ENCODE results near the gene PRPF6. TPM values are rescaled to one million over a fixed set of nuclear protein-coding genes. Genes with fewer than 3 reads are reported as not detected.

The PRPF6 gene
- total RNA-seq, 1 donor from 2014 or later, result 51.9 TPM

DNA sequence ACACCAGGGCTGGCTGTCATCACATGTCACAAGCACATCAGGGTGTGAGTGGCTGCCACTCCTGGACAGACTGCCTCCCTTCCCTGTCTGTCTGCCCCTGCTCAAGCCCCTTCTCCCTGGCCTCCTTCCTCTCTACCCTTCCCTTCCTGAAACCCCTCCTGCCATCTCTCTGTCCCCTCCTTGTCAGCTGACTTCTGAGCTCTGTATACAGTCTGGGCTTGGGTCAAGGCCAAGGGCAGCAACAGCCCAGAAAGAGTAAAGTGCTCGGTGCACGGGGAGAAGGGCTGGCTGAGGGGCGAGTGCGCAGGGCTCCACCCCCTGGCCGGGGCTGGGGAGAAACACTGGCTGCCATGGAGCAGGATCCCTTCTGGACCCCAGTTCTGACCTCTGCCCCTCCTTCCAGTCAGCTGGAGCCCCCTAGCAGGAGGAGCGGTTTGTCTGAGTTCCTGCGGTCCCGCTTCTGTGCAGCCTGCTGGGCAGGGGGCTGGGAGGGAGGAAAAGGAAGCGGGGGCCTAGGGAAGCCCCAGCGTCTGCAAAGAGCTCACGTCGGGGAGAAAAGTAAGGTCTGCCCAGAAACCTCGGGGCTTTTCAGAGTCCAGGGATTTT lies 101.3 kb downstream of the PRPF6 start:
- Histone ChIP-seq H3K4me2 (peak overlapping the region; percentile 97), H3K4me1 (peaks cover 27% of the 10 kb centered on the region), H3K4me3 (no peak overlapping the region), H3K27ac (no peak overlapping the region), H3K9ac (no peak overlapping the region), H2AFZ (replicated peaks) (no peak overlapping the region), H3K9me3 (ENCODE audit: low read depth) (no peaks in the 10 kb centered on the region), H3F3A (ENCODE audit: low read depth) (peaks cover 55% of the 10 kb centered on the region), H3K36me3 (no peaks in the 10 kb centered on the region), H4K20me1 (ENCODE audit: low read depth) (peaks cover 19% of the 10 kb centered on the region), H3K79me2 (ENCODE audit: low read depth) (no peaks in the 10 kb centered on the region), H3K27me3 (peaks cover 78% of the 10 kb centered on the region)
- H3K36me3 Mint-ChIP-seq, result no peaks in the 10 kb centered on the region
- H3K4me3 Mint-ChIP-seq, result peak overlapping the region; percentile 73
- H3K9me3 Mint-ChIP-seq, result peaks cover 9% of the 10 kb centered on the region
- H3K4me1 Mint-ChIP-seq, result peaks cover 41% of the 10 kb centered on the region
- H3K27me3 Mint-ChIP-seq (ENCODE audit: insufficient read depth, low read depth), result peaks cover 22% of the 10 kb centered on the region
- DNase-seq (ENCODE audit: low spot score), result peak; percentile 56
- no peak overlapping the region for H3K27ac Mint-ChIP-seq
- TF ChIP-seq, protein P1, sequence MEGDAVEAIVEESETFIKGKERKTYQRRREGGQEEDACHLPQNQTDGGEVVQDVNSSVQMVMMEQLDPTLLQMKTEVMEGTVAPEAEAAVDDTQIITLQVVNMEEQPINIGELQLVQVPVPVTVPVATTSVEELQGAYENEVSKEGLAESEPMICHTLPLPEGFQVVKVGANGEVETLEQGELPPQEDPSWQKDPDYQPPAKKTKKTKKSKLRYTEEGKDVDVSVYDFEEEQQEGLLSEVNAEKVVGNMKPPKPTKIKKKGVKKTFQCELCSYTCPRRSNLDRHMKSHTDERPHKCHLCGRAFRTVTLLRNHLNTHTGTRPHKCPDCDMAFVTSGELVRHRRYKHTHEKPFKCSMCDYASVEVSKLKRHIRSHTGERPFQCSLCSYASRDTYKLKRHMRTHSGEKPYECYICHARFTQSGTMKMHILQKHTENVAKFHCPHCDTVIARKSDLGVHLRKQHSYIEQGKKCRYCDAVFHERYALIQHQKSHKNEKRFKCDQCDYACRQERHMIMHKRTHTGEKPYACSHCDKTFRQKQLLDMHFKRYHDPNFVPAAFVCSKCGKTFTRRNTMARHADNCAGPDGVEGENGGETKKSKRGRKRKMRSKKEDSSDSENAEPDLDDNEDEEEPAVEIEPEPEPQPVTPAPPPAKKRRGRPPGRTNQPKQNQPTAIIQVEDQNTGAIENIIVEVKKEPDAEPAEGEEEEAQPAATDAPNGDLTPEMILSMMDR (IDR thresholded peaks at IDR 0.05), result no peak
- TF ChIP-seq EZH2 (IDR thresholded peaks at IDR 0.05) (peak; percentile 48), EZH2phosphoT487 (IDR thresholded peaks at IDR 0.05) (peak; percentile 34)

MicroRNA genes within 50 kb of the gene (microRNA counts, 767-probe panel; counts per million panel counts)
- microRNA hsa-miR-1914-5p (460 counts per million, percentile 90 among the panel's probes with 10 or more counts), microRNA hsa-miR-647 (460 counts per million, percentile 90 among the panel's probes with 10 or more counts)

Small RNAs within 50 kb of the gene (microRNA-seq; reads per million reads assigned to microRNA genes)
- not detected for gene MIR1914
- not detected for gene MIR647
- not detected for gene MIR6813

Small RNAs within 50 kb of the gene (small RNA-seq; reads per million reads assigned to genes)
- gene AL355803.1, result not detected
- not detected for gene MIR647
- gene MIR6813, result not detected

Other genes starting within 250 kb of the PRPF6 start
- 0.47 and 10.9 TPM in 2 replicates for gene LIME1, start 244.5 kb upstream of the PRPF6 start, total RNA-seq (ENCODE audit: low replicate concordance)
- 12.0 and 58.0 TPM in 2 replicates for gene SLC2A4RG, start 241.4 kb upstream of the PRPF6 start, total RNA-seq (ENCODE audit: low replicate concordance)
- 8.1 and 13.9 TPM in 2 replicates for gene ZBTB46, start 149.9 kb upstream of the PRPF6 start, total RNA-seq (ENCODE audit: low replicate concordance)
- gene ABHD16B, start 119.6 kb upstream of the PRPF6 start, total RNA-seq (ENCODE audit: low replicate concordance), result not detected in 2 replicates
- gene TPD52L2, start 115.9 kb upstream of the PRPF6 start, total RNA-seq (ENCODE audit: low replicate concordance), result 66.6 and 80.1 TPM in 2 replicates
- gene DNAJC5, start 86.0 kb upstream of the PRPF6 start, total RNA-seq (ENCODE audit: low replicate concordance), result 17.2 and 37.9 TPM in 2 replicates
- gene UCKL1, start 24.7 kb upstream of the PRPF6 start, total RNA-seq (ENCODE audit: low replicate concordance), result 10.8 and 22.7 TPM in 2 replicates
- 2.9 and 11.4 TPM in 2 replicates for gene ZNF512B, start 11.2 kb upstream of the PRPF6 start, total RNA-seq (ENCODE audit: low replicate concordance)
- gene SAMD10, start 1.5 kb upstream of the PRPF6 start, total RNA-seq (ENCODE audit: low replicate concordance), result 0.19 and 4.9 TPM in 2 replicates
- gene C20orf204, start 55.0 kb downstream of the PRPF6 start, total RNA-seq (ENCODE audit: low replicate concordance), result 0.04 and 0.96 TPM in 2 replicates
- gene SOX18, start 68.5 kb downstream of the PRPF6 start, total RNA-seq (ENCODE audit: low replicate concordance), result not detected in 2 replicates
- gene TCEA2, start 82.1 kb downstream of the PRPF6 start, total RNA-seq (ENCODE audit: low replicate concordance), result 23.2 and 51.2 TPM in 2 replicates
- 2.0 and 11.0 TPM in 2 replicates for gene RGS19, start 98.4 kb downstream of the PRPF6 start, total RNA-seq (ENCODE audit: low replicate concordance)
- 1.3 and 3.3 TPM in 2 replicates for gene OPRL1, start 99.0 kb downstream of the PRPF6 start, total RNA-seq (ENCODE audit: low replicate concordance)
- gene LKAAEAR1, start 103.3 kb downstream of the PRPF6 start, total RNA-seq (ENCODE audit: low replicate concordance), result 0.99 TPM in 1 of 2 replicates, not detected in the other
- gene NPBWR2, start 126.4 kb downstream of the PRPF6 start, total RNA-seq (ENCODE audit: low replicate concordance), result not detected in 2 replicates
- gene MYT1, start 183.3 kb downstream of the PRPF6 start, total RNA-seq (ENCODE audit: low replicate concordance), result 1.2 and 1.5 TPM in 2 replicates